IMR-90 (cell line): ENCODE results near the gene CSF1.

ENCODE experiments used
- BHLHE40 ChIP-seq: fragments of 150-350 bp; IDR thresholded peaks from 2 replicates; pipeline ENCODE4 v1.6.1; 2016; ENCODE audit warnings: mild to moderate bottlenecking, low read depth, low read length
- CEBPB ChIP-seq: IDR thresholded peaks from 2 replicates; pipeline ENCODE4 v1.6.1; 2012; ENCODE audit warnings: low read depth, low read length, improper control_type of control experiment
- CHD1 ChIP-seq: IDR thresholded peaks from 2 replicates; pipeline ENCODE4 v1.6.1; 2012; ENCODE audit warnings: low read depth, low read length, improper control_type of control experiment
- MAFK ChIP-seq: IDR thresholded peaks from 2 replicates; pipeline ENCODE4 v1.6.1; 2012; ENCODE audit warnings: low read depth, low read length, improper control_type of control experiment
- MAZ ChIP-seq: IDR thresholded peaks from 2 replicates; pipeline ENCODE4 v1.6.1; 2012; ENCODE audit warnings: low read depth, mild to moderate bottlenecking, low read length, improper control_type of control experiment, moderate library complexity, borderline replicate concordance
- MXI1 ChIP-seq: IDR thresholded peaks from 2 replicates; pipeline ENCODE4 v1.6.1; 2012; ENCODE audit warnings: low read depth, mild to moderate bottlenecking, low read length, moderate library complexity, borderline replicate concordance
- POLR2A ChIP-seq: IDR thresholded peaks from 2 replicates; pipeline ENCODE4 v1.6.1; 2012; ENCODE audit warnings: mild to moderate bottlenecking, low read depth, low read length
- RAD21 ChIP-seq: IDR thresholded peaks from 2 replicates; pipeline ENCODE4 v1.6.1; 2012; ENCODE audit warnings: low read length, improper control_type of control experiment
- RCOR1 ChIP-seq: IDR thresholded peaks from 2 replicates; pipeline ENCODE4 v1.6.1; 2012; ENCODE audit warnings: mild to moderate bottlenecking, low read length, improper control_type of control experiment; ENCODE audit not compliant: insufficient replicate concordance
- RFX5 ChIP-seq: IDR thresholded peaks from 2 replicates; pipeline ENCODE4 v1.8.0; 2012; ENCODE audit warnings: low read depth, mild to moderate bottlenecking, low read length, moderate library complexity
- SMC3 ChIP-seq: fragments of 150-350 bp; IDR thresholded peaks from 2 replicates; pipeline ENCODE4 v1.6.1; 2016; ENCODE audit warnings: low read depth, mild to moderate bottlenecking, antibody characterized with exemption, low read length, moderate library complexity
- TF ChIP-seq, protein P1 (sequence below): conservative IDR thresholded peaks from 2 replicates; pipeline ENCODE4 v1.5.1; 2012; ENCODE audit warnings: mild to moderate bottlenecking, low read depth, low read length, improper control_type of control experiment
- TF ChIP-seq, protein P2 (sequence below): fragments of 150-350 bp; IDR thresholded peaks from 2 replicates; pipeline ENCODE4 v1.6.1; 2017; ENCODE audit warnings: mild to moderate bottlenecking, antibody characterized with exemption, low read length, low read depth
- TF ChIP-seq, protein P3 (sequence below): fragments of 150-350 bp; IDR thresholded peaks from 2 replicates; pipeline ENCODE4 v1.6.1; 2016; ENCODE audit warnings: low read depth, mild to moderate bottlenecking, low read length, moderate library complexity, borderline replicate concordance

DNA sequence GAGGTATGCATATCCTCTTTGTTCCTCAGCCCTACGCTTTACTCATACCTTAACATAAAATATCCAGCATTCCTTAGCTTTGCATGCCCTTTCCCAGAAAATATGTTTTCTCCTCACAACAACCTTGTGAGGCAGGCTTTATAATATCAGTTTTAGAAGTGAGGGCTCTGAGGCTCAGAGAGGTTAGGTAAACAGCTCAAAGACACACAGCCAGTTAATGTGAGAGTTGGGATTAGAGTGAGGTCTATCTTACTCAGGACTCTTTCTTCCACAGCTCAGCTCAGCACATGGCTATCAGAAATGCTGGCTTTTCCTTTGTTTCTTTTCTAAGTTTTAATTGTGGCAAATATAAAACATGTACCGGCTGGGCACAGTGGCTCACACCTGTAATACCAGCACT, 27.9 kb downstream of the CSF1 start:
- TF ChIP-seq POLR2A (no peak), CEBPB (no peak), RFX5 (no peak), RAD21 (no peak), BHLHE40 (no peak), SMC3 (no peak), CHD1 (no peak), MAZ (no peak), MXI1 (no peak), RCOR1 (no peak), MAFK (no peak)
- TF ChIP-seq, protein P1, sequence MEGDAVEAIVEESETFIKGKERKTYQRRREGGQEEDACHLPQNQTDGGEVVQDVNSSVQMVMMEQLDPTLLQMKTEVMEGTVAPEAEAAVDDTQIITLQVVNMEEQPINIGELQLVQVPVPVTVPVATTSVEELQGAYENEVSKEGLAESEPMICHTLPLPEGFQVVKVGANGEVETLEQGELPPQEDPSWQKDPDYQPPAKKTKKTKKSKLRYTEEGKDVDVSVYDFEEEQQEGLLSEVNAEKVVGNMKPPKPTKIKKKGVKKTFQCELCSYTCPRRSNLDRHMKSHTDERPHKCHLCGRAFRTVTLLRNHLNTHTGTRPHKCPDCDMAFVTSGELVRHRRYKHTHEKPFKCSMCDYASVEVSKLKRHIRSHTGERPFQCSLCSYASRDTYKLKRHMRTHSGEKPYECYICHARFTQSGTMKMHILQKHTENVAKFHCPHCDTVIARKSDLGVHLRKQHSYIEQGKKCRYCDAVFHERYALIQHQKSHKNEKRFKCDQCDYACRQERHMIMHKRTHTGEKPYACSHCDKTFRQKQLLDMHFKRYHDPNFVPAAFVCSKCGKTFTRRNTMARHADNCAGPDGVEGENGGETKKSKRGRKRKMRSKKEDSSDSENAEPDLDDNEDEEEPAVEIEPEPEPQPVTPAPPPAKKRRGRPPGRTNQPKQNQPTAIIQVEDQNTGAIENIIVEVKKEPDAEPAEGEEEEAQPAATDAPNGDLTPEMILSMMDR: no peak
- TF ChIP-seq, protein P2, sequence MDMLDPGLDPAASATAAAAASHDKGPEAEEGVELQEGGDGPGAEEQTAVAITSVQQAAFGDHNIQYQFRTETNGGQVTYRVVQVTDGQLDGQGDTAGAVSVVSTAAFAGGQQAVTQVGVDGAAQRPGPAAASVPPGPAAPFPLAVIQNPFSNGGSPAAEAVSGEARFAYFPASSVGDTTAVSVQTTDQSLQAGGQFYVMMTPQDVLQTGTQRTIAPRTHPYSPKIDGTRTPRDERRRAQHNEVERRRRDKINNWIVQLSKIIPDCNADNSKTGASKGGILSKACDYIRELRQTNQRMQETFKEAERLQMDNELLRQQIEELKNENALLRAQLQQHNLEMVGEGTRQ: no peak
- TF ChIP-seq, protein P3, sequence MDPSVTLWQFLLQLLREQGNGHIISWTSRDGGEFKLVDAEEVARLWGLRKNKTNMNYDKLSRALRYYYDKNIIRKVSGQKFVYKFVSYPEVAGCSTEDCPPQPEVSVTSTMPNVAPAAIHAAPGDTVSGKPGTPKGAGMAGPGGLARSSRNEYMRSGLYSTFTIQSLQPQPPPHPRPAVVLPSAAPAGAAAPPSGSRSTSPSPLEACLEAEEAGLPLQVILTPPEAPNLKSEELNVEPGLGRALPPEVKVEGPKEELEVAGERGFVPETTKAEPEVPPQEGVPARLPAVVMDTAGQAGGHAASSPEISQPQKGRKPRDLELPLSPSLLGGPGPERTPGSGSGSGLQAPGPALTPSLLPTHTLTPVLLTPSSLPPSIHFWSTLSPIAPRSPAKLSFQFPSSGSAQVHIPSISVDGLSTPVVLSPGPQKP: no peak
